ENCODE results near the gene NHP2.
A peak's percentile ranks its signal among the peaks of the same experiment; 100 is the strongest.

DNA sequence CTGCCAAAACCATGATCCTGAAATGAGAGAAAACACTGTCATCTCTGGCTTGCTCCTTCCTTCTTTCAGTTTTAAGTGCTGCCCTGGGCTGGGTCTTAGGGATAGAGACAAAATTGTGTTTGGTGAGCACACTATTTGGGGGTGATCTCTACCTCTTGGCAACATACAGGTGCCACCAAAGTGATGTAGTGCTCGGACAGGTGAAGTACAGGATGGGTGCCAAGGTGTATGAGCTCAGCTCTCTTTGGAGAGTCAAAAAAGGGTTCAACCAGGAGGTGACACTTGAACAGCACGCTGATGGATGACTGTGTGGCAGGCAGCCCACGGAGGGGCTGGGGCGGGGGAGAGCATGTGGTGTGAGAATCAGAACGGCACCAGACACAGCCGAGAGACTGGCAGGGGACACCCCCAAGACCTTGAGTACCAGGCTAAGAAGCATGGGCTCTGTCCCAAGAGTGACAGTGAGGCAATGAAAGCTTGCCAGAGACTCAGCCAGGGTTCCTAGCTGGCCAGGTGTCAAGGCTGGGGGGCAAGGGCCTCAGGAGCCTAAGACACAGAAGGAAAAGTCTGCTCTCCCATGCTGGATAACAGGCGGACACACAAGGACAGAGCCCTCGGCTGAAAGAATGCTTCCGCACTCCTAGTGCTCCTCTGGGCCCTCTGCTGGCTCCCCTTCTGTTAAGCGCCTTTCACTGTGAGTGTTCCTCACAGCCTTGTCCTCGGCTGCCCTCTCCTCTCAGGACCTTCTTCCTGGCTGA lies 2.5 kb downstream of the NHP2 start:
- no peak for TF ChIP-seq EZH2 (IDR thresholded peaks at IDR 0.05; ENCODE audit: borderline replicate concordance, control insufficient read depth, low read depth, low read length)
- TF ChIP-seq POLR2AphosphoS5 (IDR thresholded peaks at IDR 0.05; ENCODE audit: low read length), result no peak
- TF ChIP-seq BHLHE40 (IDR thresholded peaks at IDR 0.05; ENCODE audit: borderline replicate concordance in 1 of 2, low read depth in 2 of 2, low read length in 1 of 2), result no peak
- TF ChIP-seq, protein P1, sequence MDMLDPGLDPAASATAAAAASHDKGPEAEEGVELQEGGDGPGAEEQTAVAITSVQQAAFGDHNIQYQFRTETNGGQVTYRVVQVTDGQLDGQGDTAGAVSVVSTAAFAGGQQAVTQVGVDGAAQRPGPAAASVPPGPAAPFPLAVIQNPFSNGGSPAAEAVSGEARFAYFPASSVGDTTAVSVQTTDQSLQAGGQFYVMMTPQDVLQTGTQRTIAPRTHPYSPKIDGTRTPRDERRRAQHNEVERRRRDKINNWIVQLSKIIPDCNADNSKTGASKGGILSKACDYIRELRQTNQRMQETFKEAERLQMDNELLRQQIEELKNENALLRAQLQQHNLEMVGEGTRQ (IDR thresholded peaks at IDR 0.05; ENCODE audit: borderline replicate concordance, low read depth, low read length), result no peak
- no peak for TF ChIP-seq TCF12 (IDR thresholded peaks at IDR 0.05; ENCODE audit: low read depth, low read length)
- TF ChIP-seq, protein P2, sequence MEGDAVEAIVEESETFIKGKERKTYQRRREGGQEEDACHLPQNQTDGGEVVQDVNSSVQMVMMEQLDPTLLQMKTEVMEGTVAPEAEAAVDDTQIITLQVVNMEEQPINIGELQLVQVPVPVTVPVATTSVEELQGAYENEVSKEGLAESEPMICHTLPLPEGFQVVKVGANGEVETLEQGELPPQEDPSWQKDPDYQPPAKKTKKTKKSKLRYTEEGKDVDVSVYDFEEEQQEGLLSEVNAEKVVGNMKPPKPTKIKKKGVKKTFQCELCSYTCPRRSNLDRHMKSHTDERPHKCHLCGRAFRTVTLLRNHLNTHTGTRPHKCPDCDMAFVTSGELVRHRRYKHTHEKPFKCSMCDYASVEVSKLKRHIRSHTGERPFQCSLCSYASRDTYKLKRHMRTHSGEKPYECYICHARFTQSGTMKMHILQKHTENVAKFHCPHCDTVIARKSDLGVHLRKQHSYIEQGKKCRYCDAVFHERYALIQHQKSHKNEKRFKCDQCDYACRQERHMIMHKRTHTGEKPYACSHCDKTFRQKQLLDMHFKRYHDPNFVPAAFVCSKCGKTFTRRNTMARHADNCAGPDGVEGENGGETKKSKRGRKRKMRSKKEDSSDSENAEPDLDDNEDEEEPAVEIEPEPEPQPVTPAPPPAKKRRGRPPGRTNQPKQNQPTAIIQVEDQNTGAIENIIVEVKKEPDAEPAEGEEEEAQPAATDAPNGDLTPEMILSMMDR (IDR thresholded peaks at IDR 0.05 in 2 of 3, conservative IDR thresholded peaks at IDR 0.05 in 1 of 3; ENCODE audit: control insufficient read depth in 2 of 3, extremely low read depth in 1 of 3, insufficient read depth in 1 of 3, low read depth in 3 of 3, low read length in 3 of 3), result no peak
- TF ChIP-seq SRF (IDR thresholded peaks at IDR 0.05; ENCODE audit: low read depth in 2 of 2, low read length in 2 of 2), result no peak
- TF ChIP-seq, protein P3, sequence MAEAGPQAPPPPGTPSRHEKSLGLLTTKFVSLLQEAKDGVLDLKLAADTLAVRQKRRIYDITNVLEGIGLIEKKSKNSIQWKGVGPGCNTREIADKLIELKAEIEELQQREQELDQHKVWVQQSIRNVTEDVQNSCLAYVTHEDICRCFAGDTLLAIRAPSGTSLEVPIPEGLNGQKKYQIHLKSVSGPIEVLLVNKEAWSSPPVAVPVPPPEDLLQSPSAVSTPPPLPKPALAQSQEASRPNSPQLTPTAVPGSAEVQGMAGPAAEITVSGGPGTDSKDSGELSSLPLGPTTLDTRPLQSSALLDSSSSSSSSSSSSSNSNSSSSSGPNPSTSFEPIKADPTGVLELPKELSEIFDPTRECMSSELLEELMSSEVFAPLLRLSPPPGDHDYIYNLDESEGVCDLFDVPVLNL (IDR thresholded peaks at IDR 0.05; ENCODE audit: low read depth, low read length), result no peak
- TF ChIP-seq POLR2A (IDR thresholded peaks at IDR 0.05; ENCODE audit: low read depth, low read length), result no peak; the same call in 1 of the 2 replicates
- TF ChIP-seq MTA3 (IDR thresholded peaks at IDR 0.05; ENCODE audit: borderline replicate concordance, low read length), result 0 out of 2 replicates have a peak, but pooled peaks have one; percentile 18
